LoVo (cell line): ENCODE measurements around the gene MRPL2.

Experiments
- DNase-seq: peaks from one replicate; pipeline ENCODE4 v3.0.0-alpha.2; 2016; ENCODE audit warnings: low spot score

MRPL2 gene

DNA sequence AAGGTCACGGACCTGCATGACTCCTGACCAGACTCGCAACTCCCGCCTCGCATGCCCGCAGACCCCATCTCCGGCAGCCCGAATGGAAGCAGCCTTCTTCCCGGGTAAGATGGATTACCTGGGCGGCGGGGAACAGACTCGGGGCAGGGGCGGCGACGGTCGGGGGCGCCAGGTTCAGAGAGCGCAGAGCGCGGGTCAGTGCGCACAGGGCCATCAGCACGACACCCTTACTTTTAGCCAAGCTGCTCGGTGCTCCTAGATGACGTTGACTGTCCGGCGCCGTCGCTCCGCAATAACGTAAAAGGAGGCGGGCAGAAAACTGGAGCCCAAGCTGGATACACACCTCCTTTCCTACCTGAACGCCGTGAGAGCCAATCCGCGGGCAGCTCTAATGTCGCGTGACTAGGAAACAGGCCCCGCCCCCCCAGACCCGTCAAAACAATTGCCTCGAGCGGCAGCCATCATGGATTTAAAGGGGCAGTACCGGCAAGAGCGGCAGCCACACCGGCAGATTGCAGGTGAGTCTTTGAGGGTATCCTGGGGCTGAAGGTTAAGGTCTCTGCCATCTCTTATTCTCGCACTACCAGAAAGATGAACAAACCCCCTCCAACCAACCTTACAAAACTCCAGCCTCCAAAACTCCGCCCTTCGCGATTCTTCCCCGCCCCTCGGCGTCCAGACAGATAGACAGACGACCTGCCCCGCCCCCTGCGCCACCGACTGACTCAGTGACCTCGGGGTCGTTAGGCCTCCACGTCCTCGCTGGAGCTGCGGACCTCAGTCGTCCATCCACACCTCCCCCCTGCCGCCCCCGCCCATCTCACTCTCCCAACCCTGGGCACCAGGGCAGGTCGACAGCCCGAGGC, at the start of gene MRPL2, which contains the start of gene KLC4:
Gene MRPL2 (minus strand): TSS at position 267 of the 866 bp plus-strand sequence. CDS start 53 bp downstream, at position 214.
Gene KLC4 (plus strand): TSS at position 464 of the 866 bp plus-strand sequence. CDS start 1,705 bp downstream, outside the sequence.
- peak; percentile 99 for DNase-seq

- DNase-seq = no peak
Measured at GRCh38 chr6:43107344-43108062, 48.3 kb upstream of the MRPL2 start.

DNA sequence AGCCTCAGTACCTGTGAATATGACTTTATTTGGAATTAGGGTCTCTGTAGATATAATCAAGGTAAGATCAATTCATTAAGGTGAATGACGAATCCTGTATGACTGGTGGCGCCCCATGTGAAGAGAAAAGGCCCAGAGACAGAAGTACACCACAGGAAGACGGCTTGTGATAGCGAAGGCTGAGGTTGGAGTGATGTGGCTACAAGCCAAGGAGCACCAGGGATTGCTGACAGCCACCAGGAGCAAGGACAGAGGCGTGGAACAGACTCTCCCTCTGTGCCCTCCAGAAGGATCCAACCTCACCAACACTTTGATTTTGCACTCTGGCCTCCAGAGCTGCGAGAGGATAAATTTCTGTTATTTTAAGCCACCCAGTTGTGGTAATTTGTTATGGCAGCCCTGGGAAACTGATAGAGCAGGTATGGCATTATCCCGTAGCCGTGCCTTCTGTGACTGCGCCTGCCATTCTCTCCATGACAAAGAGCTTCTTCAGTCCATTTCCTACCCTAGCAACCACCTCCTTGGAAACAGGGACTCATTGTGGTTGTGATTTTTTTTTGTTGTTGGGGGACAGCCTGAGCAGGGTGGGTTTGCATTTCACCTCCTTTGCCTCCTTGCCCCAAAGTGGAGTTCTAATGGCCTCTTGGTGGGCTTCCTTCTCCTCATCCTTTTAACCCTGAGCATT, 46.4 kb upstream of the MRPL2 start:
- DNase-seq = no peak

DNA sequence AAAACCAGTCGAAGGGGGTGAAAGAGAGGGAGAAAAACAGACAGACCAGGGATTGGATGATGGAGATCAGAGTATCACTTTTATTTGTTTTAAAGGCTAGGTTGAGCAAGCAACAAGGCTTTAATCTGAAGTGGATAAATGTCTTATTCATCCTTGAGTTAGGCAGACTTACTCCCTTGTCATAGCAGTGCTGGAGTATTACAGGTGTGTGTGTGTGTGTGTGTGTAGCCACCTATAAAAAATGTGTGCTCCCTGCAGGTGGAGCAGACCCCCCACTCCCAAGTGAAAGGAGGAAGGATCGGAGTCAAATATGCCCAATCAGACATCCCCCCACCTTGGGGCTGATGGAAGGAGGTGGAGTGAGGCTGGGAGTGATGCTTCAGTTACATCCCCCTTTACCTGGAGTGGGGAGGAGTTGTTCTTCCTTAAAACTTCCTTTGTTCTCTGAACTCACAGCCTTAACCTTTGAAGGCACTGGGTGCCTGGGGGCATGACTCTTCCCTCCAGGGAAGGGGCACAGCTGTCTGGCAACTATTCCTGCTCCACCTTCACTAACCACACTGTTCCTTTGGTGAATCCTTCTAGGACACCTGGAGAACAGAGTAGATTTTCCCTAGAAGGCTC, 44.1 kb upstream of the MRPL2 start:
- DNase-seq = no peak

- DNase-seq = no peak
Measured at GRCh38 chr6:43101497-43101896, 42.3 kb upstream of the MRPL2 start.

DNA sequence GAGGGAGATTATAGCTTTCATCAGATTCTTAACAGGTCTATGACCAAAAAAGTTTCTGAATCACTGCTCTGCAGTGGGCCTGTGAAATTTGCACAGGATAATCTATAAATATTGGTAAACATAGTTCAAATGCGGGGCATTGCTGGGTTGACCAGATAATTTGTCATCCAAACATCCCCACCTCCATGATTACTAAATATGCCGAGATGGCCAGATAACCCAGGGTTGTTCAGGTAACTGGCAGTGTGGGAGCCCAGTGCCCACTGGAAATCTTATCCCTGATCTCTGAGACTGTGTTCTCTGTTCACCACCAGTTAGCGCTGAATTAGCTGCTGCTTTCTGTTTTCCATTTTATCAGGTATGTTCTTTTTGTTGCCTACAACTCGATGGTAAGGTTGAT, 38.3 kb upstream of the MRPL2 start:
- no peak for DNase-seq

GRCh38 chr6:43097098-43097489, 37.9 kb upstream of the MRPL2 start:
- DNase-seq = no peak

GRCh38 chr6:43096451-43097097, 37.3 kb upstream of the MRPL2 start:
- no peak for DNase-seq

GRCh38 chr6:43095939-43096338, 36.7 kb upstream of the MRPL2 start:
- no peak for DNase-seq

DNA sequence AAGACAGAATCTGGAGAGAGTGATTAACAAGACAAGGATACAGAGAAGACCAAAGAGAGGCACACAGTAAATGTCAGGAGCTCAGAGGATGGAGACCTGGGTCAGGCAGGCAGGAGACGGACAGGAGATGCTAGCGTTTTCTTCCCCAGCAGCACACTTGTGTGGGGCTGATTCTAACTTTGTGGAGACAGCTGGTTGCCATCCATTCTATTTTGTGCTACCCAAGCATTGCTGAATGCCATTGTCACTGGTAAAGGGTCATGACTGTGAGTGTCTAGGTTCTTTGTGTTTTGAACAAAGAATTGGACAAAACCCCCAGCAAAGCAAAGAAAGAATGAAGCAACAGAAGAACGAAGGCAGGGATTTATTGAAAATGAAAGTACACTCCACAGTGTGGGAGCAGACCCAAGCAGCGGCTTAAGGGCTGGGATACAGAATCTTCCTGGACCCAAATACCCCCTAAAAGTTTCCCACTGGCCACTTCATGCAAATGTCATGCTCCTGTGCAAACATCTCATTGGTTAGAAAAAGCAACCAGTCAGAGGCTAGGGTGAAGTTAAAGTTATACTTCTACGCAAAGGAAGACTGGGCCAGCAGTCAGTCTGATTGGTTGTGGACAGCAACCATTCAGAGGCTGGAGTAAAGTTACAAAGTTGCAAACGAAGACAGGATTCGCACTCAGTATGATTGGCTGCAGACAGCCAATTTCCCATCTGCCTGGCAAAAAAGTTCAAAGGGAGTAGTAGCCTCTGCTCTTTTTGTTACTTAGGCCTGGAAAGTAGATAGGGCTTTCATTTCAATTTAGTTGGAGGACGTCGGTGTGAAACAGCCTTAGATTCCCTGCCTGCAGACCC, 34.4 kb upstream of the MRPL2 start:
- DNase-seq = no peak

DNA sequence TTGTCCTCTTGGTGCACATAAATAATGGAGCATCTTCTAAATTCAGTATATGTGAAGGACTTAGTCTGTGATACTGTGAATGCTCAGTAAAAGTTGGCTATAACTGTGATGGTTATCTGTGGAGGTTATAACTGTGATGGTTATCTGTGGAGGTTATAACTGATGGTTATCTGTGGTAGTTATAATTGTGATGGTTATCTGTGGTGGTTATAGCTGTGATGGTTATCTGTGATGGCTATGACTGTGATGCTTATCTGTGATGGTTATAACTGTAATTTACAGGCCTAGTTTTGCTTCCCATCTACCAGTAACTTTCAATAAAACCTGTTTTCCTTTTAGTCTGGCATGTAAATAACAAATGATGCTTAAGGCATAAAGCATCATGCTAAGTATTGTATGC, 33.4 kb upstream of the MRPL2 start:
- DNase-seq = no peak

DNA sequence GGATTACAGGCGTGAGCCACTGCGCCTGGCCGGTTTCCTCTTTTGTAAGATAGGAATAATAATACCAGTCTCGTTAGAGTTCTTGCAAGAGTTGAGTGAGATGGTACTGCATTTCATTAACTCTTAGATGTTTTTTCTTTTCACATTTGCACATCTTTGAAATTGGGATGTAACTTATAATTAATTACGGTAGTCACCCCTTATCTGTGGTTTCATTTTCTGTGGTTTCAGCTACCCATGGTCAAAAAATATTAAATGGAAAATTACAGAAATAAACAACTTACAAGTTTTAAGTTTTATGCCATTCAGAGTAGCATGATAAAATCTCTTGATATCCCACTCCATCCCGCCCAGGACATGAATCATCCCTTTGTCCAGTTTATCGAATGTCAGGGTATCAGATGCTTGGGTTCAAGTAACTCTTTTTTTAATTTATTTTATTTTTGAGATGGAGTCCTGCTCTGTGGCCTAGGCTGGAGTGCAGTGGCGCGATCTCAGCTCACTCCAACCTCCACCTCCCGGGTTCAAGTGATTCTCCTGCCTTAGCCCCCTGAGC, 32.3 kb upstream of the MRPL2 start:
- DNase-seq = no peak

DNA sequence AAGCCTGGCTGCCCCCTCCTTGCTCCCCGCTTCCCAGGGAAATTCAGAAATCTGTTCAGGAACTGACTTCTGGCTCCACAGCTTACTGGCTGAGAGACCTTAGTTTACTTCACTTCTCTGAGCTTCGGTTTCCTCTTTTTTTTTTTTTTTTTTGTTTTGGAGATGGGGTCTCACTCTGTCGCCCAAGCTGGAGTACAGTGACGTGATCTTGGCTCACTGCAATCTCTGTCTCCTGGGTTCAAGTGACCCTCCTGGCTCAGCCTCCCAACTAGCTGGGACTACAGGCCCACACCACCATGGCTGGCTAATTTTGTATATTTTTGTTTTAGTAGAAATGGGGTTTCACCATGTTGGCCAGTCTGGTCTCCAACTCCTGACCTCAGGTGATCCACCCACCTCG, 31.8 kb upstream of the MRPL2 start:
- no peak for DNase-seq

GRCh38 chr6:43090559-43090956, 31.3 kb upstream of the MRPL2 start:
- DNase-seq = no peak

- no peak for DNase-seq
Measured at GRCh38 chr6:43089874-43090558, 30.8 kb upstream of the MRPL2 start.

DNA sequence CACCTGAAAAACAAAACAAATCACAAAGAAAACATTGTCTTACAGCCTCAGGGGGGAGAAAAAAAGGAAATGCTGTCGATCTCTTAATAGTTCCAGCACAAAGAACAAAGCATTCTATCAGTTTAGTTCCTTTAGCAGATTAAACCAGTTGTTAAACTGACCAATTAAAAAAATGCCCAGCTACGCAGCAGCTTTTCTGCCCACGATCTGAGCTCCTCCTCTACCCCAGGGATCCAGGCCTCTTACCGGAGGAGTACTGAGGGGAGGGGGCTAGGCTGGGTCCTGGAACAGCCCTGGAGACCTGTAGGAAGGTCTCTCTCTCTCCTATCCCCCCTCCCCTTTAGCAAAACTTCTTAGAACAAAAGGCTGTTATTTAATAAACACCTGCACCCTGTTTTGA, 30.2 kb upstream of the MRPL2 start:
- no peak for DNase-seq

DNA sequence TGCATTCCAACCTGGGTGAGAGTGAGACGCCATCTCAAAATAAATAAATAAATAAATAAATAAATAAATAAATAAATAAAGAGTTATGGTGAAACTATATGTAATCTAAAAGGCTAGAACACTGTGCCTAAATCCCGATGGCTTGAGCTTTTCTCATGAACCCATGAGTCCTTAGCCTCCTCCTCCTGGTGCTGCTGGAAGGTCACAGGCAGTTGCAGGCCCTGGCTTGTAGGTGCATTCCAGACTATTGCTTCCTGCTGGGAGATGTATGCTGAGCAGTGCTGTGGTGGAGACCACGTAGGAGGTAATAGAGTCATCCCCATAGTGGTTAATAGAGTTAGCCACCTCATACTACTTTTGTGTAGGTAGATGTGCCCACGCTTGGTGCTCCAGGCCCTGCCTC, 29.4 kb upstream of the MRPL2 start:
- no peak for DNase-seq

DNA sequence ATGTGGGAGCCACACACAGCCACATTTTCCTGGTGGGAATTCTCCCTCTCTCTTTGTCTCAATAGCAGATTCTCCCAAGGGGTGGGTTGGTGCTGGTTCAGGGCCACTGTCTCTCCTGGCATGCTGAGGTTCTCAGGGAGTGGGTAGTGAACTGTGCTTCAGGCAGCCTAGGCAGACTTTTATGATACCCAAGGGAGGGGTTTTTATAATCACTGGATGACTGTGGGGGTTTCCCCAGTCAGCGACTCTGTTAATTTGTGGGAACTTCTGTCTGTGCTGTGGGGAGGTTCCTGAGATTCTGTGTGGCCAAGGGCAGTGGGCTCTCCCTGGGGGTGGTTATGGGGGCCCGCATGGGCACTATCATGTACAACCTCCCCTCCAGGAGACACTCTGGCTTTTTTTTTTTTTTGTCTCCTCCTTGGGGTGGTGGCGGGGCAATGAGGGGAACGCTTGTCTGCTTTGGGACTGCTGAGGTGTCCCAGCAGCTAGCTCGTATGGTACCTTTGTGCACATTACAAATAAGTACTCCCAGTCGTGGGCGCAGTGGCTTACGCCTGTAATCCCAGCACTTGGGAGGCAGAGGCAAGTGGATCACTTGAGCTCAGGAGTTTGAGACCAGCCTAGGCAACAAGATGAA, 26.9 kb upstream of the MRPL2 start:
- no peak for DNase-seq
